Nephron progenitor cell (in vitro differentiated cells): ENCODE measurements around the gene TP53AIP1.

Experiments used
- DNase-seq: peaks from one replicate; pipeline ENCODE4 v3.0.0; 2021
- H3K27ac Mint-ChIP-seq: 2 replicates; pipeline ENCODE4 v1.8.0; 2021; ENCODE audit warnings: mild to moderate bottlenecking, moderate library complexity, mixed read lengths
- H3K27me3 Mint-ChIP-seq: 2 replicates; pipeline ENCODE4 v1.8.0; 2021; ENCODE audit warnings: mild to moderate bottlenecking, low read depth, mixed read lengths; ENCODE audit not compliant: poor library complexity
- H3K36me3 Mint-ChIP-seq: 2 replicates; pipeline ENCODE4 v1.8.0; 2021; ENCODE audit warnings: low read depth, mixed read lengths
- H3K4me1 Mint-ChIP-seq: 2 replicates; pipeline ENCODE4 v1.8.0; 2021; ENCODE audit warnings: mixed read lengths
- H3K4me3 Mint-ChIP-seq: 2 replicates; pipeline ENCODE4 v1.8.0; 2021; ENCODE audit warnings: mild to moderate bottlenecking, moderate library complexity, mixed read lengths
- H3K9me3 Mint-ChIP-seq: 2 replicates; pipeline ENCODE4 v1.8.0; 2021; ENCODE audit warnings: mild to moderate bottlenecking, moderate library complexity, mixed read lengths
- TF ChIP-seq, protein P1 (sequence below): fragments of 200-600 bp; sonication (generic); IDR thresholded peaks from 2 replicates; pipeline ENCODE4 v1.5.0; 2021; ENCODE audit warnings: antibody characterized with exemption

Gene TP53AIP1

GRCh38 chr11:128970598-128971190, 28.0 kb upstream of the TP53AIP1 start:
- H3K27me3 Mint-ChIP-seq = no peaks in the 10 kb centered on the region
- DNase-seq = no peak
- peaks cover 52% of the 10 kb centered on the region for H3K36me3 Mint-ChIP-seq
- H3K27ac Mint-ChIP-seq = no peak overlapping the region
- H3K4me3 Mint-ChIP-seq = no peak overlapping the region
- peaks cover 11% of the 10 kb centered on the region for H3K4me1 Mint-ChIP-seq
- TF ChIP-seq, protein P1, sequence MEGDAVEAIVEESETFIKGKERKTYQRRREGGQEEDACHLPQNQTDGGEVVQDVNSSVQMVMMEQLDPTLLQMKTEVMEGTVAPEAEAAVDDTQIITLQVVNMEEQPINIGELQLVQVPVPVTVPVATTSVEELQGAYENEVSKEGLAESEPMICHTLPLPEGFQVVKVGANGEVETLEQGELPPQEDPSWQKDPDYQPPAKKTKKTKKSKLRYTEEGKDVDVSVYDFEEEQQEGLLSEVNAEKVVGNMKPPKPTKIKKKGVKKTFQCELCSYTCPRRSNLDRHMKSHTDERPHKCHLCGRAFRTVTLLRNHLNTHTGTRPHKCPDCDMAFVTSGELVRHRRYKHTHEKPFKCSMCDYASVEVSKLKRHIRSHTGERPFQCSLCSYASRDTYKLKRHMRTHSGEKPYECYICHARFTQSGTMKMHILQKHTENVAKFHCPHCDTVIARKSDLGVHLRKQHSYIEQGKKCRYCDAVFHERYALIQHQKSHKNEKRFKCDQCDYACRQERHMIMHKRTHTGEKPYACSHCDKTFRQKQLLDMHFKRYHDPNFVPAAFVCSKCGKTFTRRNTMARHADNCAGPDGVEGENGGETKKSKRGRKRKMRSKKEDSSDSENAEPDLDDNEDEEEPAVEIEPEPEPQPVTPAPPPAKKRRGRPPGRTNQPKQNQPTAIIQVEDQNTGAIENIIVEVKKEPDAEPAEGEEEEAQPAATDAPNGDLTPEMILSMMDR = no peak
- H3K9me3 Mint-ChIP-seq = no peaks in the 10 kb centered on the region

DNA sequence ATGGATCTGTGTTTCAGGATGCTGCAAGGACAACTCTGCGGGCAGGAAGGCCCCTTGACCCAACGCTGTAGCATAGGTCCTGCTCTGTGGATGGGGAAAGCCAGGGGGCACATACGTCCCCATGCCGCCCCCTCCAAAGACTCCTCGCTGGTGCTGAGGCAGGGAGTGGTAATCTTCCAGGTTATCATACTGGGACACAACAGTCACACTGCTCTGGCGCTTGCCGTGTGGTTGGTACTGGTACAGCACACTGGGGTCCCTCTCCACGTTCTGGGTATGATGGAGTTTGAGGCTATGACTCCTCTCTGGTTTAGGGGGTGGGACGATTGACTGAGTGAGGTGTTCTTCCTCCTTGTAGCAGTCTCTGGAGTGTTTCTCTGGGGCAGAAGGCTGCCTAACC, 26.2 kb upstream of the TP53AIP1 start:
- Mint-ChIP-seq H3K27ac (no peak overlapping the region), H3K9me3 (no peaks in the 10 kb centered on the region), H3K4me1 (peaks cover 23% of the 10 kb centered on the region), H3K4me3 (no peak overlapping the region), H3K36me3 (peaks cover 40% of the 10 kb centered on the region), H3K27me3 (no peaks in the 10 kb centered on the region)
- TF ChIP-seq, protein P1 = no peak
- DNase-seq = no peak

- TF ChIP-seq, protein P1 = no peak
- Mint-ChIP-seq H3K27me3 (no peaks in the 10 kb centered on the region), H3K36me3 (peaks cover 28% of the 10 kb centered on the region), H3K4me3 (no peak overlapping the region), H3K27ac (no peak overlapping the region), H3K9me3 (no peaks in the 10 kb centered on the region), H3K4me1 (peaks cover 22% of the 10 kb centered on the region)
- DNase-seq = no peak
These were observed 24.9 kb upstream of the TP53AIP1 start for GRCh38 chr11:128967578-128967977.

DNA sequence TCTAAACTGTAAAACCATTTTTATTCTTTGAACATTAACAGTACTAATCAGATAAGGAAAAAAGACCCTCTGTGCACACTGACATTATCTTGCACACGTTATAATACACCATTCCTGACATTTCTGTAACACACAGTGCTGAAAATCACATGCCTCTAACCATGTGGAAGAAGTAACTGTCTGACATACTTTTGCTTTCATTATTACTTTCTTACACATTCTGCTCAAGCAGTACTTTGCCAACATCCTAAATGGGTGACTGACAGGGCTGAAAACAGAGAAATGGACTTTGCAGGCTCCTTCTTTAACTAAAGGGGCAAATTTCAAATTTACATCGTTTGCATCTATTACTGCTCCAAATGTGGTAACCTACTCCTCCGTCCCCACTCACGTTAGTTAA, 22.8 kb upstream of the TP53AIP1 start:
- H3K36me3 Mint-ChIP-seq = peaks cover 20% of the 10 kb centered on the region
- H3K27ac Mint-ChIP-seq = no peak overlapping the region
- H3K4me3 Mint-ChIP-seq = no peak overlapping the region
- no peaks in the 10 kb centered on the region for H3K9me3 Mint-ChIP-seq
- TF ChIP-seq, protein P1 = no peak
- no peak for DNase-seq
- peaks cover 17% of the 10 kb centered on the region for H3K4me1 Mint-ChIP-seq
- no peaks in the 10 kb centered on the region for H3K27me3 Mint-ChIP-seq

DNA sequence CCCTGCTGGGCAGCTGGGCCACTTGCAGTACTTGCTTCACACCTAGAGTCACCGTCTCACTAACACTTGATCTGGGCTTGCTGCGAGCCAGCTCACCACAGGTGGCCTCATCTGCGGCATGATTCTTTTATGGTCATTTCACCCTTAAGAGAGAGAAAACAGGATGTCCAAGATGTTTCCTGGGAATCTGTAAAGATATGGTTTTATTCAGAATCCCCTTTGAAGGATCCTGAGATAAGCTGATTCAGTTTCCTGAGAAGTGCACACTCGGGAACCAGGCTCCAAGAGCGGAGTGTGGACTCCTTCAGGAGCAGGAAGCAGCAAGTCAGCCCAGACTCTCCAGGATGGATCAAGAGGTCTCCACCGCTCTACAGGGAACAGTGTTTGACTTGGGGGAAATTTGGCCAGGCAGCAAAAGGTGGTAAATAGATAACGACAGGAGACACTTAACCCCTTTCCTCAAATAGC, 21.8 kb upstream of the TP53AIP1 start:
- TF ChIP-seq, protein P1 = no peak
- peaks cover 10% of the 10 kb centered on the region for H3K36me3 Mint-ChIP-seq
- H3K27me3 Mint-ChIP-seq = no peaks in the 10 kb centered on the region
- DNase-seq = no peak
- H3K4me1 Mint-ChIP-seq = peaks cover 17% of the 10 kb centered on the region
- no peak overlapping the region for H3K4me3 Mint-ChIP-seq
- H3K9me3 Mint-ChIP-seq = no peaks in the 10 kb centered on the region
- H3K27ac Mint-ChIP-seq = no peak overlapping the region

DNA sequence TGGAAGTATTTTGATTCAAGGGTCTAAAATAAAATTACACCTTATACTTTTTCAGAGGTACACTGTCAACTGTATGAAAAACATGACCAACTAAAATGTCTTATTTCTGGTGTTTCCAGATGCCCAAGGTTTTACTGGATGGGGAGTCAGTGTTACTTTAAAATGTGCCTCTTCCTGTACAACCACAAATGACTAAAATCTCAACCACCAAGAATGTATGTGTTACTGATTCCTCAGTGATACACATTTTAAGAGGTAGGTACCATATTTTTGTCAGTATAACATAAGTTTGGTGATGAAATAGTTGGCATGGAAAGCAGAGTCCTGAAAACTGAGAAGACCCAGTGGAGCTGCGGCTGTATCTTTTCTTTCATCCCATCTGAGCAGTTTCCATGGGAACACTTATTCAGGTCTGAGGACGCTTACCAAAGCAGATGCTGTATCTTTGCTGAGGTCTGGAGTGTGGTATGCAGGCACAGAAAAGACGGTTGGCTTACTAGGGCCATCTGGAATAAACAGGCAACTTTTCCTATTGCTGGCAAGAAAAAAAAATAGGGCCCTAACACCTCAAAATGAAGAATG, 21.2 kb upstream of the TP53AIP1 start:
- H3K4me3 Mint-ChIP-seq = no peak overlapping the region
- TF ChIP-seq, protein P1 = no peak
- peaks cover 5% of the 10 kb centered on the region for H3K36me3 Mint-ChIP-seq
- no peak overlapping the region for H3K27ac Mint-ChIP-seq
- H3K9me3 Mint-ChIP-seq = no peaks in the 10 kb centered on the region
- no peak for DNase-seq
- peaks cover 17% of the 10 kb centered on the region for H3K4me1 Mint-ChIP-seq
- peaks cover 2% of the 10 kb centered on the region for H3K27me3 Mint-ChIP-seq
